Measurements from ENCODE around the gene ADCY10. TPM values are rescaled to one million over a fixed set of nuclear protein-coding genes. Genes with fewer than 3 reads are reported as not detected.
A peak's percentile ranks its signal among the peaks of the same experiment; 100 is the strongest.
"Not testable (repeated sequence)": the region's sequence is repeated elsewhere in the genome, so short reads cannot be mapped to it uniquely, and the experiment has no call there.

ADCY10 gene
- total and polyA plus RNA-seq, 9 of the 15 experiments (the other 6 are each of a cell fraction or from before 2014, with no cell fraction given) = 0.08 to 0.86 (median 0.22) TPM

- TF ChIP-seq ZNF592 (IDR thresholded peaks at IDR 0.05) = peak; percentile 82
- TF ChIP-seq CC2D1A (IDR thresholded peaks at IDR 0.05) = peak; percentile 32; the same call in 1 of the 2 replicates
- TF ChIP-seq MBD2 (IDR thresholded peaks at IDR 0.05; ENCODE audit: borderline replicate concordance, low read depth) = 0 out of 2 replicates have a peak, but pooled peaks have one; percentile 18
- 0 out of 2 replicates have a peak, but pooled peaks have one; percentile 44 for TF ChIP-seq EHMT2 (IDR thresholded peaks at IDR 0.05)
- TF ChIP-seq EP300 (IDR thresholded peaks at IDR 0.05; ENCODE audit: low read length) = peak; percentile 83; the same call in 1 of the 2 replicates
- peak; percentile 75 for TF ChIP-seq DACH1 (IDR thresholded peaks at IDR 0.05; ENCODE audit: partially characterized antibody)
- TF ChIP-seq HMBOX1 (IDR thresholded peaks at IDR 0.05) = peak; percentile 98
- 0 out of 2 replicates have a peak, but pooled peaks have one; percentile 9 for TF ChIP-seq ZBTB9 (CRISPR knock-in tag; IDR thresholded peaks at IDR 0.05)
- TF ChIP-seq ID3 (CRISPR knock-in tag; IDR thresholded peaks at IDR 0.05) = not testable (repeated sequence)
- peak; percentile 78; the same call in 1 of the 2 replicates for TF ChIP-seq ID3 (tag; IDR thresholded peaks at IDR 0.05)
- TF ChIP-seq STAT5A (IDR thresholded peaks at IDR 0.05; ENCODE audit: borderline replicate concordance, low read length) = peak; percentile 20; the same call in 1 of the 2 replicates
- peak; percentile 34; the same call in 1 of the 2 replicates for TF ChIP-seq ZNF584 (CRISPR knock-in tag; IDR thresholded peaks at IDR 0.05; ENCODE audit: low read depth)
- peak; percentile 70; the same call in 1 of the 2 replicates for TF ChIP-seq TAL1 (IDR thresholded peaks at IDR 0.05)
- TF ChIP-seq NRF1 (conservative IDR thresholded peaks at IDR 0.05 in 1 of 2, IDR thresholded peaks at IDR 0.05 in 1 of 2) = peak; percentile 72 to 73
- 0 out of 2 replicates have a peak, but pooled peaks have one; percentile 27 for TF ChIP-seq MTA3 (IDR thresholded peaks at IDR 0.05; ENCODE audit: borderline replicate concordance)
- peak; percentile 59; the same call in 1 of the 2 replicates for TF ChIP-seq ZSCAN29 (IDR thresholded peaks at IDR 0.05)
- TF ChIP-seq NFRKB (IDR thresholded peaks at IDR 0.05; ENCODE audit: low read depth) = peak; percentile 55
- TF ChIP-seq CREB3L1 (IDR thresholded peaks at IDR 0.05; ENCODE audit: borderline replicate concordance, low read depth) = peak; percentile 16; the same call in 1 of the 2 replicates
- peak; percentile 49; the same call in 1 of the 2 replicates for TF ChIP-seq NFIC (IDR thresholded peaks at IDR 0.05)
- TF ChIP-seq KDM1A (IDR thresholded peaks at IDR 0.05) = peak; percentile 49 to 60; a peak in 2 of 4 replicates
- peak; percentile 59; the same call in 1 of the 2 replicates for TF ChIP-seq CTBP1 (IDR thresholded peaks at IDR 0.05; ENCODE audit: borderline replicate concordance)
These were observed 47.1 kb downstream of the ADCY10 start (continued) for GRCh38 chr1:167866739-167867414.
